Erythroblast (primary cell): ENCODE results near the gene PTPRM.

ENCODE experiments used
- GATA1 ChIP-seq: IDR thresholded peaks from 2 replicates; pipeline ENCODE4 v1.6.1; 2011; ENCODE audit warnings: low read depth, mild to moderate bottlenecking, control low read depth, low read length, moderate library complexity
- POLR2A ChIP-seq: IDR thresholded peaks from 2 replicates; pipeline ENCODE4 v1.6.1; 2011; ENCODE audit warnings: mild to moderate bottlenecking, low read length

DNA sequence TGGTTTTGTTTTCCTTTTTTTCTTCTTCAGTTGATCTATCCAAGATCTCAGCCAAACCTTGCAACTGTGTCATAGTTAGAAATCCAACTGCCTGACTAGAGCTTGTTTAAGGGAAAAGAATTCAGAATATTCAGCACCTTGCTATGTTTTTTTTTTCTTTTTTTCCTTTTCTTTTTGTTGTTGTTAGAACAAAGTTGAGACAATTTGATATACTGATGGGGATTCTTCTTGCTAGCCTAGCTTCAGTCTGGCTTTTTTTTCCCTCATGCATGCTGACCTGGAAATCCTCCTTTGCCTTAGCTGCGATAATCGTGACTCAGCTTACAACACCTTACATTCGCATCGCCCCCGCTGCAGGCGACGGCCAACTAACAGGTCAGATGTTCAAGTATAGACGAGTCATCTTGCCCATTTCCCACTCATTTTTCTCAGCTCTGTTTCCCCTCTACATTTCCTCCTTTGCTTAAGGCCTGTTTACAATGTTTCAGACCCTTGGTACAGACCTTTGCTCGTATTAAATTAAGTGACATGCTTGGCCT is 554.9 kb downstream of the PTPRM start:
- TF ChIP-seq POLR2A (no peak), GATA1 (no peak)
